HCT116 (cell line): ENCODE data around the gene DUSP16. TPM values are rescaled to one million over a fixed set of nuclear protein-coding genes. Genes with fewer than 3 reads are reported as not detected.

Experiments
- ATAC-seq: fragments of 200-7000 bp; cut with Tn5 transposase; 2 replicates; pipeline ENCODE4 v1.9.1; 2020; ENCODE audit warnings: mild to moderate bottlenecking, moderate library complexity
- BruUV-seq: library from RNA; stranded (reverse); fragments of 400-500 nt; replicated peaks from 2 replicates; lab custom pipeline; 2021; lab: Mats Ljungman, UMichigan
- CTCF ChIA-PET: fragments of 300-600 bp; sonication (Branson Sonifier 250); formaldehyde crosslinking; loops from one replicate; lab custom pipeline; 2021; ENCODE audit warnings: antibody characterized with exemption; lab: Charles Lee
- POLR2A ChIA-PET: fragments of 300-600, 350-600 bp; sonication (Branson Sonifier 250); formaldehyde crosslinking; loops from one replicate; lab custom pipeline; 2021; ENCODE audit warnings: antibody characterized with exemption; lab: Charles Lee
- RAD21 ChIA-PET, 2 experiments: fragments of 300-600 bp; sonication (Branson Sonifier 250); formaldehyde crosslinking; loops; one replicate each; lab custom pipeline; 2023; ENCODE audit warnings: low total read pairs in 2 of 2; ENCODE audit not compliant: uncharacterized antibody in 2 of 2, unreplicated experiment in 2 of 2, low non-redundant PET in 1 of 2; lab: Charles Lee
- DNase-seq: peaks from one replicate; pipeline ENCODE4 v3.0.0-alpha.2; 2010; ENCODE audit warnings: low read depth, low spot score
- H2AFZ ChIP-seq: fragments of 200-600 bp; shearing (Covaris generic), sonication (generic); 2 replicates; pipeline ENCODE4 v1.6.1; 2017; ENCODE audit warnings: low read depth, mixed run types, mixed read lengths, antibody characterized with exemption, low read length; ENCODE audit not compliant: poor library complexity, severe bottlenecking
- H3K27ac ChIP-seq: 2 replicates; pipeline ENCODE4 v1.5.1; 2012; ENCODE audit warnings: low read depth, low read length
- H3K27me3 ChIP-seq: fragments of 200-600 bp; sonication (generic); 2 replicates; pipeline ENCODE4 v1.6.1; 2016; ENCODE audit warnings: mixed run types, low read length, mixed read lengths; ENCODE audit not compliant: insufficient read depth
- H3K36me3 ChIP-seq, 2 experiments: fragments of 200-500 bp in 1 of 2; fragments of 200-600 bp in 1 of 2; sonication (Bioruptor generic) in 1 of 2; sonication (generic) in 1 of 2; 2 replicates each; pipeline versions ENCODE4 v1.5.1 to v1.6.1; 2014 to 2016; ENCODE audit warnings: low read length in 2 of 2, inconsistent platforms in 1 of 2, mixed read lengths in 1 of 2, mixed run types in 1 of 2; ENCODE audit not compliant: insufficient read depth in 2 of 2, control insufficient read depth in 1 of 2
- H3K4me1 ChIP-seq, 2 experiments: fragments of 200-600 bp in 1 of 2; sonication (generic) in 1 of 2; 2 replicates each; pipeline versions ENCODE4 v1.5.1 to v1.6.1; 2012 to 2017; ENCODE audit warnings: low read length in 2 of 2, inconsistent platforms in 1 of 2, mild to moderate bottlenecking in 1 of 2, mixed read lengths in 1 of 2, mixed run types in 1 of 2, moderate library complexity in 1 of 2; ENCODE audit not compliant: insufficient read depth in 2 of 2, control insufficient read depth in 1 of 2
- H3K4me2 ChIP-seq: fragments of 200-600 bp; sonication (generic); 2 replicates; pipeline ENCODE4 v1.6.1; 2017; ENCODE audit warnings: mixed run types, low read length, mixed read lengths
- H3K4me3 ChIP-seq, 2 experiments: fragments of 200-600 bp in 1 of 2; sonication (generic) in 1 of 2; replicated peaks in 1 of 2; 2 replicates each; pipeline ENCODE4 v1.5.1; 2011 to 2016; ENCODE audit warnings: low read length in 2 of 2, control low read depth in 1 of 2, low read depth in 1 of 2, mild to moderate bottlenecking in 1 of 2, mixed read lengths in 1 of 2, mixed run types in 1 of 2
- H3K79me2 ChIP-seq: fragments of 200-600 bp; sonication (generic); 2 replicates; pipeline ENCODE4 v1.6.1; 2017; ENCODE audit warnings: mild to moderate bottlenecking, mixed run types, low read length, moderate library complexity, mixed read lengths; ENCODE audit not compliant: insufficient read depth
- H3K9ac ChIP-seq: fragments of 200-600 bp; sonication (generic); 2 replicates; pipeline ENCODE4 v1.6.1; 2016; ENCODE audit warnings: low read length, mixed read lengths
- H3K9me2 ChIP-seq: fragments of 200-600 bp; sonication (generic), shearing (Covaris generic); 2 replicates; pipeline ENCODE4 v1.6.1; 2017; ENCODE audit warnings: mixed run types, mild to moderate bottlenecking, moderate library complexity; ENCODE audit not compliant: insufficient read depth
- H3K9me3 ChIP-seq, 2 experiments: fragments of 200-500 bp in 1 of 2; fragments of 200-600 bp in 1 of 2; sonication (Bioruptor generic) in 1 of 2; sonication (generic) in 1 of 2; 2 replicates each; pipeline ENCODE4 v1.6.1; 2014 to 2017; ENCODE audit warnings: low read length in 2 of 2, mixed read lengths in 2 of 2, inconsistent platforms in 1 of 2, low read depth in 1 of 2, mild to moderate bottlenecking in 1 of 2, mixed run types in 1 of 2, moderate library complexity in 1 of 2; ENCODE audit not compliant: control insufficient read depth in 1 of 2, insufficient read depth in 1 of 2
- H4K20me1 ChIP-seq: fragments of 200-600 bp; sonication (generic), shearing (Covaris generic); 2 replicates; pipeline ENCODE4 v1.6.1; 2017; ENCODE audit warnings: mixed run types, mild to moderate bottlenecking, moderate library complexity; ENCODE audit not compliant: insufficient read depth
- CBX3 ChIP-seq: IDR thresholded peaks from 2 replicates; pipeline ENCODE4 v1.6.1; 2012; ENCODE audit warnings: low read depth
- EZH2 ChIP-seq: fragments of 200-600 bp; sonication (generic); IDR thresholded peaks from 2 replicates; pipeline ENCODE4 v1.6.1; 2017; ENCODE audit warnings: antibody characterized with exemption, mixed run types
- EZH2phosphoT487 ChIP-seq: fragments of 200-600 bp; IDR thresholded peaks from 2 replicates; pipeline ENCODE4 v1.6.1; 2018; ENCODE audit warnings: antibody characterized with exemption, borderline replicate concordance
- FOSL1 ChIP-seq: IDR thresholded peaks from 2 replicates; pipeline ENCODE4 v1.6.1; 2012; ENCODE audit warnings: low read depth
- RAD21 ChIP-seq: IDR thresholded peaks from 2 replicates; pipeline ENCODE4 v1.6.1; 2012; ENCODE audit warnings: low read depth, mild to moderate bottlenecking
- SIN3A ChIP-seq: IDR thresholded peaks from 2 replicates; pipeline ENCODE4 v1.6.1; 2012; ENCODE audit warnings: low read depth
- TCF7L2 ChIP-seq: IDR thresholded peaks from 2 replicates; pipeline ENCODE4 v1.7.0; 2011; ENCODE audit warnings: borderline replicate concordance, inconsistent platforms; ENCODE audit not compliant: insufficient read depth, insufficient read length; ENCODE audit errors: extremely low read depth
- YY1 ChIP-seq: IDR thresholded peaks from 2 replicates; pipeline ENCODE4 v1.6.1; 2011; ENCODE audit warnings: low read length, low read depth, moderate library complexity, mild to moderate bottlenecking; ENCODE audit not compliant: insufficient replicate concordance; ENCODE audit errors: extremely low read depth
- ZFX ChIP-seq: fragments of 450-650 bp; IDR thresholded peaks from 2 replicates; pipeline ENCODE4 v1.6.1; 2017
- intact Hi-C: fragments of 100-400 bp; cut with micrococcal nuclease; formaldehyde crosslinking; loops from 2 replicates; pipeline ENCODE4 v1.10.0; 2022
- total RNA-seq: library from RNA; stranded (reverse); gene quantifications from one replicate; pipeline ENCODE4 v1.2.1, GENCODE V29; 2021; ENCODE audit not compliant: unreplicated experiment

DUSP16 gene
- total RNA-seq, 1 experiment from 2014 or later = 13.4 TPM

GRCh38 chr12:12468575-12468974 lies 94.1 kb downstream of the DUSP16 start:
- RAD21 ChIA-PET = no interaction called here
- CTCF ChIA-PET = no interaction called here
- Histone ChIP-seq H3K27me3 (no peaks in the 10 kb centered on the region), H3K4me3 (no peak overlapping the region), H3K27ac (no peak overlapping the region), H3K4me2 (no peak overlapping the region), H2AFZ (no peak overlapping the region), H4K20me1 (no peaks in the 10 kb centered on the region), H3K9me2 (no peaks in the 10 kb centered on the region), H3K9me3 (no peaks in the 10 kb centered on the region), H3K4me1 (no peaks in the 10 kb centered on the region), H3K36me3 (no peaks in the 10 kb centered on the region), H3K9ac (no peak overlapping the region), H3K79me2 (no peaks in the 10 kb centered on the region)
- POLR2A ChIA-PET = no interaction called here
- no TSS peak for BruUV-seq
- intact Hi-C loops = no loop called here
- DNase-seq (no peak), ATAC-seq (no peak)
- no peak for TF ChIP-seq EZH2phosphoT487
- no peak for TF ChIP-seq RAD21

- intact Hi-C loops = no loop called here
- no peak for ATAC-seq
- no peak overlapping the region for H3K9ac ChIP-seq
- H3K27me3 ChIP-seq = no peaks in the 10 kb centered on the region
- ChIA-PET CTCF (no interaction called here), POLR2A (no interaction called here), RAD21 (no interaction called here)
- H3K79me2 ChIP-seq = no peaks in the 10 kb centered on the region
- H3K27ac ChIP-seq = no peak overlapping the region
- no peak for DNase-seq
- no peaks in the 10 kb centered on the region for H4K20me1 ChIP-seq
- H3K4me1 ChIP-seq = no peaks in the 10 kb centered on the region
- H3K9me2 ChIP-seq = no peaks in the 10 kb centered on the region
- H3K4me3 ChIP-seq = no peak overlapping the region
- no peak overlapping the region for H2AFZ ChIP-seq
- no peak overlapping the region for H3K4me2 ChIP-seq
- H3K36me3 ChIP-seq = no peaks in the 10 kb centered on the region
- no peak for TF ChIP-seq FOSL1
- TF ChIP-seq TCF7L2 = no peak
- no peak for TF ChIP-seq ZFX
- no peak for TF ChIP-seq YY1
- no peak for TF ChIP-seq CBX3
- TF ChIP-seq EZH2 = no peak
- no peak for TF ChIP-seq SIN3A
- TF ChIP-seq, all 23 proteins: peak for 0
- BruUV-seq = no TSS peak
- H3K9me3 ChIP-seq = no peaks in the 10 kb centered on the region
These were observed 94.9 kb downstream of the DUSP16 start for GRCh38 chr12:12467688-12468261.
